Hematopoietic multipotent progenitor cell treated with erythropoietin and hydrocortisone succinate and interleukin-3 and kit ligand, for 4 days (in vitro differentiated cells): ENCODE measurements around the gene APBA2.
"Not testable (repeated sequence)": the region's sequence is repeated elsewhere in the genome, so short reads cannot be mapped to it uniquely, and the experiment has no call there.

Experiments used
- DNase-seq: peaks from one replicate; pipeline ENCODE4 v3.0.0-alpha.2; 2015

APBA2 gene

DNA sequence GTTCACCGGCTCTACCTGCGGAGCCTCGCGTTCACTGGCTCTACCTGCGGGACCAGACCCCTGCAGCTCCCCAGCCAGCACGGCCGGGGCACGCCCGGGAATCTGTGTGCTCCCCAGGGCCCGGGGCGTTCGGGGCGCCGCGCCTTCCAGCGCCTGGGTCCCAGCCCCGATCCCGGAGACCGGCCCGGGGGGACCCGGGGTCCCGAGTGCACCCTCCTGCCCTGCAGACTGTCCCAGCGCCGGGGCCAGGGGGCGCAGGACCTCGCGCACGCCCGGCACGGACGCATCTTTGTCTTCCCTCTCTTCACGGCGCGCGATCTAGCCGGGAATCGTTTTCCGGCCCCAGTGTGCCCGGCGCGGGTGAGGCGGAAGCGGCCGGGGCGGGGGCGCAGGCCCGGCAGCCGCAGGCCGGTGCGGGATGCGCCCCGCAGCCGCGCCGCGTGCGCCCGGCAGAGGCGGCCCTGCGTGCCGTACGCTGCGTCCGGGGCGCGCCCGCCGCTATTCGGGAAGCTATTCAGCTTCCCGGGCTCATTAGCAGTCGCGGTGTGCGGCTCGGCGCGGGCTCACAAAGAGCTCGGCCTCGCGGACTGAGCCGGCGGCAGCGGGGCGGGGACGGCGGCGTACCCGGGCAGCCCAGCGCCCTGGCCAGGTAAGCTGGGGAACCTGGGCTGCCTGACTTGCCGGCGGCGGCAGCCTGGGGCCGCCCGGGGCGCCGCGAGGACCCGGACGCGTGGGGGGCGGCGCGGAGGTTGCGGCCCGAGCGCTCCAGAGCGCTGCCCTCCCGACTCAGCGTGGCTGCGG, at the start of gene APBA2:
APBA2 (plus strand) TSS at position 345 of the 801 bp plus-strand sequence. CDS start 167,911 bp downstream, outside the sequence.
- DNase-seq = peak; percentile 73

DNA sequence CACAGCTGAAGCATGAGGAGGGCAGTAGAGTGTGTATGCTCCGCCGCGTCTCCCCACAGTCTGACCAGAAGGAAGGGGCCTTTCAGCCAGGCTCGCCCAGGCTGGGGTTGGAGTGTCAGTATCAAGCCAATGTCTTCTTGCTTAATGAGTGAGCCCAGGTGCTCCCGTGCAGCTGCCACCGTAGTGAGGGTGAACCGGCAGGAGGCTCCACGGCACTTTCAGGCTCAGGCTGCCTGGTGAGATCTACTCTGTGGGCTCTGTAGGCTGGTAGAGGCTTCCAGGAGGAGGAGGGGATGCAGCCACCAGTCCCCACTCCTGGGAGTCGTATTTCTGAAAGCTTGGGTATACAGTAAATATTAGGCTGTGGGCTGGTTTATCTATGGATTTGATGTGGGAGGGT, 45.5 kb upstream of the APBA2 start:
- DNase-seq = not testable (repeated sequence)

DNA sequence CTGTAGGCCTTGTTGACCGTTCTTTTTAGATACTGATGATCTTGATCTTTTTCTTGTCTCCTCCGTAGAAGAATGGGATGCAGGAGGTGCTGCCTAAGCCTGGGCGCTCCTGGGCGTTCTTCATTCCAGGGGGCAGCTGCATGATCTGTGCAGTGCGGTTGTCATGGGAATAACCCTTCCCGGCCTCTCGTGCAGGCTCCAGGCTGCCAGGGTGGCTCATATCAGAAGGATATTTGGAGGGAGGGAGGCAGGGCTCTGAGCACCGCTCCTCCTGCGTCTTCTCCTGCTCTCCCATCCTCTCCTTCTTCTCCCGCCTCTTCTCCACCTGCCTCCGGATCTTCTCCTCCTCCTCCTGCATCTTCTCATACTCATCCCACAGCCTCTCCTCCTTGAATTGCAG, 43.6 kb upstream of the APBA2 start:
- DNase-seq = not testable (repeated sequence)

DNA sequence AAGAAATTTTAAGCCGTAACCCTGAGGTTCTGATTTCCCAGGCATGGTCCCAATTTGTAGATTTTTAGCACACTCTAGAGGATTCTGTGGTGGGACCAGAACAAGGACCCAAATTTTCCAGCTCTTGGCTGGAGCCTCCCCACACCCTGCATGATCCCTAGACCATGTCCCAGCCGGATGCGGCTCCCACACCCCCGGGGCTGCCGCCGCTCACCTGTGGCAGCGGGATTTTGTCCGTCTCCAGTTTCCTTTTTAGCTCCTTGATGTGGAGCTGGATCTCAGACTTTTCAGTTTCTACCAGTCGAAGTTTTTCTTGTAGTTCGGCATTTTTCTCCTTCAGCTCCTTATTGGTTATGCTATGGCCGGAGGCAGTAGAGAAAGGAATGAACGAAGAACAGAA, 42.3 kb upstream of the APBA2 start:
- not testable (repeated sequence) for DNase-seq

DNA sequence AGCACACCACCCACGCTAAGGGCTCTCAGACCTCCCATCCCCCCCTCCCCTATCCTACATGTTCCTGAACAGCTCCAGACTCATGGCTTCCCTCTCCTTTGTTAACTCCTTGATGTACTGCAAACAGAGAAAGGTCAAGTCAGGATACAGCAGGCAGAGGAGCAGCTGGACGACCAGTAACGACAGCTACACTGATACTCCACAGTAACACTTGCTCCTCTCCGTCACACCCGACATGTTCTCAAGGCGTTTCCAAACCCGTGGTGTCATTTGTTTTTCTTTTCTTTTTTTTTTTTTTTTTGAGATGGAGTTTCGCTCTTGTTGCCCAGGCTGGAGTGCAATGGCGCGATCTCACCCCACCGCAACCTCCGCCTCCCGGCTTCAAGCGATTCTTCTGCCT, 41.6 kb upstream of the APBA2 start:
- DNase-seq = not testable (repeated sequence)

DNA sequence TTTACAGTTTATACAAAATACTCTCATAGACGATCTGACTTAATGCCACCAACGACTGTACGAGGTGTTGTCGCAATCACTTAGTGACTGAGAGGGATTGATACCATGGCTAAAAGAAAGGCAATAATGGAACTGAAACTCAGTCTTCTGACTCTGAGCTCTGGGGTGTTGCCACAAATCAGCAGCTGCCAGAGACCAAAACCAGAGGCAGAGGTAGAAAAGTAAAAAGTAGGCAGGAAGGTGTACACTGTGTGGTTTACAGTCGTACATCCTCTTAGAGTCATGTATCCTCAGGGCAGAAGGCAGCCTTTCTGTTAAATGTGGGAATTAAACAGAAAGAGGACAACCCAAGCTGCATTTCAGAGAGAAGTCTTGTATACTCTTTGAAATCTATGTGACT, 38.5 kb upstream of the APBA2 start:
- DNase-seq = not testable (repeated sequence)

DNA sequence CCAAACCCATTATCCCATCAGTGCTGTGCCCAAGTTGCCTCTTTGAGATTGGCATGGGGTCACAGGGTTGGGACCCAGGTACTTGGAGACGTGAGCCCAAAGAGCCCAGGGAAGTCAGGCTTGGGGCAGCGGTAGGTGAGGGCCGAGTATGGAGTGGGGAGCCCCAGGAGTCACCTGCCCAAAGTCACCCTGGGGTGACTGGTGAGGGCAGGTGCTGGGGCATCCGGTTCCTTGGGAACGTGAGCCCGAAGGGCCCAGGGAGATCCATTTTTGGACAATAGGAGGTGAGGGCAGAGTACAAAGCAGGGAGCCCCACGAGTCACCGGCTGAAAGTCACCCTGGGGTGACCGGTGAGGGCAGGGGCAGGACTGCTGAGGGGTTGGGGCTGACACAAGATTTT, 37.8 kb upstream of the APBA2 start:
- not testable (repeated sequence) for DNase-seq

DNA sequence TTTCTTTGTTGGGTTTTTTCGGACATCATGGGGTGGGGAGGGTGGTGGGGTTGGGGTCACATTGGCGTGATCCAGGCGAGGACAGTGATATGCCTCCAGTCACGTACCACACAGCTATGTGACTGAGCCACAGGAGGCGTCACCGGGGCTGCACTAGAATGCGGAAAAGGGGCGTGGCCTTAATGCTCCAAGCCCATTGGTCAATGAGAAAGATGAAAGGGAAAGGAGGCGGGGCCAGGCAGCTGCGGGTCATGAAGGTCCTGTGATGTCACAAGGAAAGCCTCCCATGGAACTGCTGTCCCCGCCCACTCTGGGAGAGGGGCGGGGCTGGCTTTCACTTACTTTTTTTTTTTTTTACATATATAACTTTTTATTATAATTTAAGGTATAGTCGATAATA, 37.3 kb upstream of the APBA2 start, which contains the start of gene GOLGA6L7:
GOLGA6L7 (minus strand) TSS at position 124 of the 400 bp plus-strand sequence; CDS start at position 29, 95 bp downstream.
- peak; percentile 17 for DNase-seq

DNA sequence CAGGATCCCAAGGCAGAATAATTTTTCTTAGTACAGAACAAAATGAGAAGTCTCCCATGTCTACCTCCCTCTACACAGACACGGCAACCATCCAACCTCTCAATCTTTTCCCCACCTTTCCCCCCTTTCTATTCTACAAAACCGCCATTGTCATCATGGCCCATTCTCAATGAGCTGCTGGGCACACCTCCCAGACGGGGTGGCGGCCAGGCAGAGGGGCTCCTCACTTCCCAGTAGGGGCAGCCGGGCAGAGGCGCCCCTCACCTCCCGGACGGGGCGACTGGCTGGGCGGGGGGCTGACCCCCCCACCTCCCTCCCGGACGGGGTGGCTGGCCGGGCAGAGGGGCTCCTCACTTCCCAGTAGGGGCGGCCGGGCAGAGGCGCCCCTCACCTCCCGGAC, 36.5 kb upstream of the APBA2 start:
- not testable (repeated sequence) for DNase-seq

DNA sequence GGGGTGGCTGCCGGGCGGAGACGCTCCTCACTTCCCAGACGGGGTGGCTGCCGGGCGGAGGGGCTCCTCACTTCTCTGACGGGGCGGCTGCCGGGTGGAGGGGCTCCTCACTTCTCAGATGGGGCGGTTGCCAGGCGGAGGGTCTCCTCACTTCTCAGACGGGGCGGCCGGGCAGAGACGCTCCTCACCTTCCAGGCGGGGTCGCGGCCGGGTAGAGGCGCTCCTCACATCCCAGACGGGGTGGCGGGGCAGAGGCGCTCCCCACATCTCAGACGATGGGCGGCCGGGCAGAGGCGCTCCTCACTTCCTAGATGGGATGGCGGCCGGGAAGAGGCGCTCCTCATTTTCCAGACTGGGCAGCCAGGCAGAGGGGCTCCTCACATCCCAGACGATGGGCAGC, 36.0 kb upstream of the APBA2 start:
- not testable (repeated sequence) for DNase-seq

DNA sequence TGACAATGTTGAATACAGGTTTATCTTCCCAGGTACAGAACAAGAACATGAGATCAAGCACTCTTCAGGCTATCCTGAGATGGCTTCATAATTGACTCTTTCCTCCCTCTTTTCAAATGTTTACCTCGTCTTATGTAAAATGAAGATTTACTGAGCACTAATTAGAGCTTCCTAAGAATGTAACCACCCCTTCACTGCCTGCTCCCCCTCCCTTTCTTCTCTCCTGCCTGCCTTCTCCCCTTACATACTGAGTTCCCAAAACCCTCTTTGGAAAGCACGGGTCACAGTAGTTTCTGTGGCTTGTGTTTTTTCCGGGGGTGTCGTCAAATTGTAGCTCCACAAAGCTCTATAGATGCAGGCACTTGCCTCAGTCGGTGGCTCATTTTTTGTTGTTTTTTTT, 32.1 kb upstream of the APBA2 start:
- DNase-seq = not testable (repeated sequence)

DNA sequence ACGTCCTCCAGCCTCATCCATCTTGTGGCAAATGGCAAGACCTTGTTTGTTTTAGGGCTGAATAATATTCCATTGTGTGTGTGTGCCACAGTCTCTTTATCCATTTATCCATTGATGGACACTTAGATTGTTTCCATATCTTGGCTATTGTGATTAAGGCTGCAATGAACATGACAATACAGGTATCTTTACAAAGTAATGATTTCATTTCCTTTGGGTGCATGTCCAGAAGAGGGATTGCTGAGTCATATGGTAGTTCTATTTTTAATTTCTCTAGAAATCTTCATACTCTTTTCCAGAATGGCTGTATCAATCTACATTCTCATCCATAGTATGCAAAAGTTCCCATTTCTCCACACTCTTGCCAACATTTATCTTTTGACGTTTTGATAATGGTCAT, 31.2 kb upstream of the APBA2 start:
- DNase-seq = not testable (repeated sequence)

DNA sequence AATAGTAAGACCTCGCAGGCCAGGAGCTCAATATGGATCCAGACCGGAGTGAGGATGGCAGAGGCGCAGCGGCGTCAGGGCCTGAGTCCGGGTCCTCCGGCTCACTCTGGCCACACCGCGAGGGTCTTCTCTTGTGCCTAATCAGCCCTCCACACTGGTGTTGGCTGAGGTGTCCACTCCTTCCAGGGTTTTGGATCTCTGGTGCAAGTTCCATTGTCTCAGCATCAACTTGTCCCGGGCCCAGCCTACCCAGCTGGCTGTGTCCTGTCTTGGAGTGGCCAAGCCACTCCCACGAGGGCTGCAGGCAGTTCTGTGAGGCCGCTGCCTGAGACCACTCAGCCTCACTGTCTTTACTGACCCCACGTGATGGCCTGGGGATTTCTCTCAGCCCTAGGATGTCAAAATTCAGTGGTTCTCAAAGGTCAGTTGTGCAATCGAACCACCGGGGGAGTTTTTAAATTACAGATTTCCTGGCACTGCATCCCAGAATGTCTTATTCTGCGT, 24.7 kb upstream of the APBA2 start:
- no peak for DNase-seq

DNA sequence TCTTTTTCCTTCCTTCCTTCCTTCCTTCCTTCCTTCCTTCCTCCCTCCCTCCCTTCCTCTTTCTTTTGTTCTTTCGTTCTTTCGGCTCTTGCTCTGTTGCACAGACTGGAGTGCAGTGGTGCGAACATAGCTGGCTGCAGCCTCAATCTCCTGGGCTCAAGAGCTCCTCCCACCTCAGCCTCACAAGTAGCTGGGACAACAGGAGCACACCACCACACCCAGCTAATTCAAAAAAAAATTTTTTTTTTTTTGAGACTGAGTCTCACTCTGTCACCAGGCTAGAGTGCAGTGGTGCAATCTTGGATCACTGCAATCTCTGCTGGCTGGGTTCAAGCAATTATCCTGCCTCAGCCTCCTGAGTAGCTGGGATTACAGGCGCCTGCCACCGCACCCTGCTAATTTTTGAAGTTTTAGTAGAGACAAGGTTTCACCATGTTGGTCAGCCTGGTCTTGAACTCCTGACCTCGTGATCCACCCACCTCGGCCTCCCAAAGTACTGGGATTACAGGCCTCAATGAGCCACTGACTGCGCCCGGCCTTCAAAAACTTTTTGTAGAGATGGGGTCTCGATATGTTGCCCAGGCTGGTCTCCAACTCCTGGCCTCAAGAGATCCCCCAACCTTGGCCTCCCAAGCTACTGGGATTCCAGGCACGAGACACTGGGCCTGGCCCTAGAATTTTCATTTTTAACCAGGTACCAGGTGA, 24.0 kb upstream of the APBA2 start:
- not testable (repeated sequence) for DNase-seq

DNA sequence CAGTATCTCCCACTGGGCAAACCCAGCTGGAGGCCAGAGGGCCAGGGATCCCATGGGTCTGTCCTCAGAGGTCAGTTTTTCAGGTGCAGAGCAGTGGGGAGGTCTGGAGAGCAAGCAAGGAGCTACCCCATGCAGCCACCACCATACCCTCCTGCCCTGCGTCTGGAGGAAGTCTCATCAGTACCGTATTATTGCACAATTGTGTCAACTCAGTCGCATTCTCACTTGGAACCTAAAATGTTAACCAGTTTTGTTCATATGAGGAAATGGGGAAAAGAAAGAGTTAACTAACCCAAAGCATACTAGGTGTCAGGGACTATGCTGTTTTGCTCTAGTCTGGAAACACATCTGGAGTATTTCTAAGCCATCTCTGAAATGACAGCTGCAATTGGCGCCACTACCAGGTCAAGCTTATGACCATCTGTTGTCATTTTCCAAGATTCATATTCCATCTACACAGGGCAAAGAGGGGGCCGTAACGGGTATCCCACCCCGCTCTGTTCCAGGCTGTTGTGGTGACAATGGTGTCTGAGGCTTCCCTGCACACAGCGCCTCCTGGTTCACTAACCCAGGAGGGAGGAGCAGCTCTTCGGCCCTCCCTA, 16.9 kb upstream of the APBA2 start:
- no peak for DNase-seq

DNA sequence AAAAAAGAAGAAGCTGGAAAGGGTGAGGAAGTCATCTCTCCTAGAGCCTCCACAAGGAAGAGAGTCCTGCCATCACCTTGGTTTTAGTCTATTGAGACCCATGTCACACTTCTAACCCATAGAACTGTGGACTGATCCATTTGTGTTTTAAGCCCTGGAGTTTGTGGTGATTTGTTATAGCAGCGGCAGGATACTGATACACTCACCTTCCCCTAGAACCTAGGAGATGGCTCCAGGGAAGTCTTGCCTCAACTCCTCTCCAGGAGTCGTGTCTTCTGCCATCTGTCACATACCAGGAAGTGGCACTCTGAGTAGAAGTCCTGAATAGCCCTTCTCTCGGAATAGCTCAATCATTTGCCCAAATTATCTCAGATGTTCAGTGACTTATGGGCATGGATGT, 14.6 kb upstream of the APBA2 start:
- no peak for DNase-seq

DNA sequence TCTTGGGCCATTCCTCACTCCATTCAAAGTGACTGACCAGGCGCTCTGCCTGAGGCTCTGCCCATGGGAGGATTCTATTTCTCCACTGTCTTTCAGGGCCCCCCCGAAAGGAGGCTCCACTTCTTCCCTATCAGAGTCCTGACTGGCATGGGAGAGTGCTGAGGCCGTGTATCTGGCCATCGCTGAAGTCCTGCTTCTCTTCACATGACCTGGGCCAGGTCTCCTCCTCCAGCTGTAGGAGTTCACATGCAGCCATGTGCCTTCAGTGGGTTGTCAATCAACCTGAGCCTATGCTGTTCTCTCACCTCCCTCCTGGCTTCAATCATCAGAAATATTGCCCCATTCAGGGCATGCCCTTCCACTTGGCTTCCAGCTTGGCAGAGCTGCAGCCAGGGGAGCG, 12.8 kb upstream of the APBA2 start:
- no peak for DNase-seq

DNA sequence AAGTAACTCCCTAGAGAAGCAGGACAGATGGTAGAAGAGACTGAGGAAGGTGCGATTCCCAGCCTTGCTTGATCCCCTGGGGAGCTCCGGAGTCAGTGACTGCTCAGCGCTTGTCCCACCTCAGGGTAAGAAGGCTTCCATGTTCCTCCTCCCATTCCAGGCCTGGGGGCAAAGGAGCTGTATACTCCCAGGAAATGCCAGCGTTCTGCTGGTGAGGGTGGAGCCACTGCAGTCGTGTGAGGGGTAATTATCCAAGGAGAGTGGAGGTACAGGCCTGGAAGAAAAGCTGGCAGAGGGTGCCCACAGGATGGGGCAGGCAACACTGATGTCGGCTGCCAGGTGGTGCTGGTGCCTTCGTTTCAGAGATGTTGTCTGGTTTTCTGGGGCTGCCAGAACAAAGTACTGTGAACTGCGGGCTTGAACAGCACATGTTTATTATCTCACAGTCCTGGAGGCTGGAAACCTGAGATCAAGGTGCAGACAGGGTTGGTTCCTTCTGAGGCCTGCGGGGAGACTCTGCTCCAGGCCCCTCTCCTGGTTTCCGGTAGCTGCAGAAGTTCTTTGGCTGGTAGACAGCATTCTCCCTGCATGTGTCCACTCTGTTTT, 12.1 kb upstream of the APBA2 start:
- DNase-seq = no peak

DNA sequence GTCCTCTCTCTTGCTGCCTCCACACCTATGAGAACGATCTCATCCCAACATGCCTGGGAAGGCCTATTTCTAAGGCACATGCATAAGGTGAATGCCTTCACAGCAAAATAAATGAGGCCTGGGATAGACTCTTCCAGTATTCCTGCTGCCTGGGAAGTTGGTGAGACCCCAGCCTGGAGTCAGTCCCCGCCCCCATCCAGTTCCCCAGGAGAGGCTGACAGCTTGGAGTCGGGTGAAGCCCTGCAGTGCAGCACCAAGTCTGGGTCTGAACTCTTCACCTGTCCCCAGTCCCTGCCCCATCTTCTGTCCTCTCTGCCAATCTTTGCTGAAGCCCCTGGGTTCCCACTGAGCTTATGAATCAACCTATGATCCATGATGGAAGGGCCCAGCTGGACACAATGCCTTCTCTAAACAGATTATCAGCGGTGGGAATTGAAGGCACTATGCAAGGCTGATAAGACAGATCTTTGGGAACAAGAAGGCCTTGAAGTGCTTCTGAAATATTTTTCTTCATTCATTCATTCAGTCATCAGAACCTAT, 10.2 kb upstream of the APBA2 start:
- DNase-seq = no peak

DNA sequence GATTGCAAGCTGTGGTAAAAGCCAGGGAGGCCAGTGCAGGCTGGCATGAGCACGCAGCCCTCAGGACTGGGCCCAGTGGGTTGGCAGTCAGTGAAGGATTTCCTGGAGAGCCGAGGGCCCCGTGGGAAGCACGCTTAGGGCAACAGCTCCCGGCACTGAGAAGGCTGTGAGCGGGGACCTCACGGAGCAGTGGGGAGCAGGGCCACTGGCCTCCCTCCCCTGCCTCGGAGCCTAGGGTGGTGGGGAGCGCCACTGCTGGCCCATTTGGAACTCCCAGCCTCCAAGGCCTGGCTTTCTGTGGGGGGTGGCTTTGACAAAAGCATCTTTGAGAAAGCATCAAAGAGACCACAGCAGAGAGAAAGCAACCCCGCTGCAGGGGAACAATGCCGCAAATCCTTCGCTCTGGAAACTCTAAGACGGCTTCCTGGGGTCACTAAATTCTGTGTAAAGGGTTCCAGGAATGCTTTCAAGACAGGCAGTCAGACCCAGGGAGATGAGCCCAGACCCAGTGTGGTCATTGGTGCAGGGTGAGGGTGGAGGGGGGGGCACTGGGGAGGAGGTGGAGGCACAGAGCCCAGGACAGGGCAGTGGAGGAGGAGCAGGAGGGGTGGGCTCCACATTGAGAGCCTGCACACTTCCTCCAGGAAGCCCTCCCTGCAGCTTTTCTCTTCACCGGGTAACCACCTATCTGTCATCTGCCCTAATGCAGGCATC, 9.5 kb upstream of the APBA2 start:
- DNase-seq = no peak

DNA sequence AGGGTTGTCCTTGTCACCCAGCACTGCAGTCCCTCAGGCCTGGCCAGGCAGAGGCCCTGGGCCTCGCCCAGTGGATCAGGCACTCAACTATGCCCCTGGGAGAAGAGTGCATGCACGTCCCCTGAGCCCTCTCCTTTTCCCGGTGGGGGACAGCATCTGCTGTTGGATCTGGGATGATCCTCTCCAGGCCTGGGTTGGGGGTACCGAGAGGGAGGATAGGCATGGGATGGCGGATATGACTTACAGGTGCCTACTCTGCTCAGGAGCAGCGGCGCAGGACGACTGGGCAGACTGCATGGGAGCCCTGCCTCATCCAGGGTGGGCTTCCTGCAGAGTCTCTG, 9.0 kb upstream of the APBA2 start:
- no peak for DNase-seq

DNA sequence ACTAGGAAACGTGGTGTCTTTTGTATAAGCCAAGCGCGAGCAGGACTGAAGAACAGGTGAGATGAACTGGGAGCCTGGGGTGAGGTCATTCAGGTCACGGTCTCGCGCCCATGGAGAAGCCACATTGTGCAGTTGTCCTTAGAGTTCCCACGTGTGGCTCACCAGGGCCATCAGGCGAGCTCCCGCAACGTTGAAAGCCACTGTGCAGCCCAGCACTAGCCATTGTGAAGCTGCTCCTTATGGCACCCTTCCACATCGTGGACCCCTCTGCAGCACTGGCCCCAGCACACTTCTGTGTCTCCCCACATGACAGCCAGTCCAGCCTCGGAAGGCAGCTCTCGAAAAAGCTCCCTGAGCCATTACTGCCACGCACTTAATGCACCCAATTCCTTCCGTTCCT, 7.6 kb upstream of the APBA2 start:
- DNase-seq = no peak
